ENCODE measurements around the gene WASHC3. TPM values are rescaled to one million over a fixed set of nuclear protein-coding genes. Genes with fewer than 3 reads are reported as not detected.

The WASHC3 gene
- total RNA-seq = 38.2 TPM
- long read RNA-seq, transcript WASHC3-201 (7 exons, 916 nt) = major isoform, 19 of 36 reads
- long read RNA-seq, partial matches to known transcripts = 0 of 36 reads
- long read RNA-seq, other reads (novel, unspliced or antisense) = 11 of 36 reads

GRCh38 chr12:102061560-102062418 is at the start of gene WASHC3:
Gene WASHC3 (minus strand): TSS chr12:102061991. CDS start chr12:102061962, 29 bp downstream.
- Histone ChIP-seq H3K4me3 (peak within 1 kb of the TSS; percentile 80), H3K9me3 (no peaks in the 10 kb centered on the region), H3K4me1 (no peaks in the 10 kb centered on the region), H3K36me3 (peaks cover 10% of the 10 kb centered on the region), H3K27me3 (ENCODE audit: low read depth) (no peaks in the 10 kb centered on the region), H3K27ac (peak within 1 kb of the TSS; percentile 87)
- intact Hi-C loops (cut with DNase I) = no loop called here
- peak; percentile 99 to 100 for ATAC-seq
- TF ChIP-seq CTCF (IDR thresholded peaks at IDR 0.05) = no peak
- peak; percentile 97 for DNase-seq

GRCh38 chr12:102110782-102111181 is 49.0 kb upstream of the WASHC3 start:
- peaks cover 63% of the 10 kb centered on the region for H3K36me3 ChIP-seq
- ATAC-seq (no peak), DNase-seq (no peak)
- no peaks in the 10 kb centered on the region for H3K27me3 ChIP-seq (ENCODE audit: low read depth)
- no peak for TF ChIP-seq CTCF (IDR thresholded peaks at IDR 0.05)
- no peak overlapping the region for H3K27ac ChIP-seq
- H3K9me3 ChIP-seq = no peaks in the 10 kb centered on the region
- no peak overlapping the region for H3K4me3 ChIP-seq
- H3K4me1 ChIP-seq = no peaks in the 10 kb centered on the region
- intact Hi-C loops (cut with DNase I) = no loop called here

- DNase-seq (no peak), ATAC-seq (no peak)
- intact Hi-C loops (cut with DNase I) = no loop called here
- Histone ChIP-seq H3K36me3 (peaks cover 62% of the 10 kb centered on the region), H3K27me3 (ENCODE audit: low read depth) (no peaks in the 10 kb centered on the region), H3K27ac (no peak overlapping the region), H3K9me3 (no peaks in the 10 kb centered on the region), H3K4me1 (no peaks in the 10 kb centered on the region), H3K4me3 (no peak overlapping the region)
- TF ChIP-seq CTCF (IDR thresholded peaks at IDR 0.05) = no peak
These were observed 46.2 kb upstream of the WASHC3 start for GRCh38 chr12:102107970-102108369.

GRCh38 chr12:102106905-102107304 is 45.1 kb upstream of the WASHC3 start:
- Histone ChIP-seq H3K27ac (no peak overlapping the region), H3K9me3 (no peaks in the 10 kb centered on the region), H3K4me1 (no peaks in the 10 kb centered on the region), H3K4me3 (no peak overlapping the region), H3K27me3 (ENCODE audit: low read depth) (no peaks in the 10 kb centered on the region), H3K36me3 (peaks cover 60% of the 10 kb centered on the region)
- no peak for TF ChIP-seq CTCF (IDR thresholded peaks at IDR 0.05)
- intact Hi-C loops (cut with DNase I) = no loop called here
- ATAC-seq (no peak), DNase-seq (no peak)

GRCh38 chr12:102096855-102097254 is 35.1 kb upstream of the WASHC3 start:
- H3K27ac ChIP-seq = no peak overlapping the region
- no peak overlapping the region for H3K4me3 ChIP-seq
- no peaks in the 10 kb centered on the region for H3K27me3 ChIP-seq (ENCODE audit: low read depth)
- no peak for TF ChIP-seq CTCF (IDR thresholded peaks at IDR 0.05)
- no peak for DNase-seq
- H3K9me3 ChIP-seq = no peaks in the 10 kb centered on the region
- peaks cover 40% of the 10 kb centered on the region for H3K36me3 ChIP-seq
- no peaks in the 10 kb centered on the region for H3K4me1 ChIP-seq
- no peak for ATAC-seq
- intact Hi-C loops (cut with DNase I) = no loop called here
